Osteoblast (primary cell): ENCODE measurements around the gene HDAC9. TPM values are rescaled to one million over a fixed set of nuclear protein-coding genes. Genes with fewer than 3 reads are reported as not detected.

Source experiments
- DNase-seq: peaks from one replicate; pipeline ENCODE4 v3.0.0; 2011; ENCODE audit warnings: low spot score, mixed read lengths; ENCODE audit not compliant: insufficient read length; ENCODE audit errors: missing footprints
- H2AFZ ChIP-seq: 2 replicates; pipeline ENCODE4 v1.6.0; 2011; ENCODE audit warnings: mild to moderate bottlenecking, low read length
- H3K27ac ChIP-seq: 2 replicates; pipeline ENCODE4 v1.5.1; 2011; ENCODE audit warnings: mild to moderate bottlenecking, low read depth, low read length, moderate library complexity
- H3K27me3 ChIP-seq: 2 replicates; pipeline ENCODE4 v1.6.0; 2012; ENCODE audit warnings: mild to moderate bottlenecking, control low read depth, inconsistent platforms, low read length, moderate library complexity; ENCODE audit not compliant: insufficient read depth
- H3K36me3 ChIP-seq: 2 replicates; pipeline ENCODE4 v1.5.1; 2011; ENCODE audit warnings: mild to moderate bottlenecking, low read length, control low read depth, moderate library complexity; ENCODE audit not compliant: insufficient read depth
- H3K4me1 ChIP-seq: 2 replicates; pipeline ENCODE4 v1.5.1; 2011; ENCODE audit warnings: mild to moderate bottlenecking, low read length, control low read depth, moderate library complexity; ENCODE audit not compliant: insufficient read depth
- H3K4me2 ChIP-seq: 2 replicates; pipeline ENCODE4 v1.6.0; 2011; ENCODE audit warnings: mild to moderate bottlenecking, low read length; ENCODE audit not compliant: insufficient read depth
- H3K4me3 ChIP-seq: fragments of 200-600 bp; sonication (generic); 3 replicates; pipeline ENCODE4 v1.5.1; 2012; ENCODE audit warnings: mild to moderate bottlenecking, low read length, inconsistent platforms; ENCODE audit not compliant: insufficient read depth
- H3K79me2 ChIP-seq: 2 replicates; pipeline ENCODE4 v1.6.0; 2012; ENCODE audit warnings: mild to moderate bottlenecking, low read length, control low read depth, inconsistent platforms; ENCODE audit not compliant: insufficient read depth
- H3K9me3 ChIP-seq: 2 replicates; pipeline ENCODE4 v1.5.1; 2011; ENCODE audit warnings: low read depth, low read length, control low read depth
- H4K20me1 ChIP-seq: 2 replicates; pipeline ENCODE4 v1.6.0; 2012; ENCODE audit warnings: mild to moderate bottlenecking, low read length, control low read depth; ENCODE audit not compliant: insufficient read depth
- total RNA-seq: library from RNA; depleted of rRNA; stranded (reverse); fragments of >200 nt; gene quantifications from 2 replicates; pipeline ENCODE4 v1.2.3, GENCODE V29; 2012
- TF ChIP-seq, protein P1 (sequence below): IDR thresholded peaks from 2 replicates; pipeline ENCODE4 v1.5.1; 2011; ENCODE audit warnings: mild to moderate bottlenecking, low read depth, low read length, moderate library complexity; ENCODE audit errors: extremely low read depth

Gene HDAC9
- total RNA-seq, 1 donor: 21.7 TPM

- Histone ChIP-seq H3K79me2 (peaks cover 43% of the 10 kb centered on the region), H2AFZ (peak overlapping the region; percentile 31), H3K4me1 (peaks cover 12% of the 10 kb centered on the region), H4K20me1 (no peaks in the 10 kb centered on the region), H3K4me3 (peak overlapping the region; percentile 20), H3K4me2 (peak overlapping the region; percentile 56), H3K9me3 (no peaks in the 10 kb centered on the region), H3K27me3 (no peaks in the 10 kb centered on the region), H3K36me3 (no peaks in the 10 kb centered on the region), H3K27ac (peak overlapping the region; percentile 59)
- TF ChIP-seq, protein P1, sequence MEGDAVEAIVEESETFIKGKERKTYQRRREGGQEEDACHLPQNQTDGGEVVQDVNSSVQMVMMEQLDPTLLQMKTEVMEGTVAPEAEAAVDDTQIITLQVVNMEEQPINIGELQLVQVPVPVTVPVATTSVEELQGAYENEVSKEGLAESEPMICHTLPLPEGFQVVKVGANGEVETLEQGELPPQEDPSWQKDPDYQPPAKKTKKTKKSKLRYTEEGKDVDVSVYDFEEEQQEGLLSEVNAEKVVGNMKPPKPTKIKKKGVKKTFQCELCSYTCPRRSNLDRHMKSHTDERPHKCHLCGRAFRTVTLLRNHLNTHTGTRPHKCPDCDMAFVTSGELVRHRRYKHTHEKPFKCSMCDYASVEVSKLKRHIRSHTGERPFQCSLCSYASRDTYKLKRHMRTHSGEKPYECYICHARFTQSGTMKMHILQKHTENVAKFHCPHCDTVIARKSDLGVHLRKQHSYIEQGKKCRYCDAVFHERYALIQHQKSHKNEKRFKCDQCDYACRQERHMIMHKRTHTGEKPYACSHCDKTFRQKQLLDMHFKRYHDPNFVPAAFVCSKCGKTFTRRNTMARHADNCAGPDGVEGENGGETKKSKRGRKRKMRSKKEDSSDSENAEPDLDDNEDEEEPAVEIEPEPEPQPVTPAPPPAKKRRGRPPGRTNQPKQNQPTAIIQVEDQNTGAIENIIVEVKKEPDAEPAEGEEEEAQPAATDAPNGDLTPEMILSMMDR: no peak
- no peak for DNase-seq
These were observed 19.5 kb downstream of the HDAC9 start for GRCh38 chr7:18515067-18515466.

GRCh38 chr7:18517646-18518045 is 22.1 kb downstream of the HDAC9 start:
- Histone ChIP-seq H3K27me3 (no peaks in the 10 kb centered on the region), H2AFZ (no peak overlapping the region), H3K9me3 (no peaks in the 10 kb centered on the region), H3K79me2 (peaks cover 32% of the 10 kb centered on the region), H3K4me2 (no peak overlapping the region), H3K4me3 (no peak overlapping the region), H3K36me3 (no peaks in the 10 kb centered on the region), H4K20me1 (no peaks in the 10 kb centered on the region), H3K27ac (no peak overlapping the region), H3K4me1 (peaks cover 23% of the 10 kb centered on the region)
- TF ChIP-seq, protein P1: no peak
- no peak for DNase-seq

DNA sequence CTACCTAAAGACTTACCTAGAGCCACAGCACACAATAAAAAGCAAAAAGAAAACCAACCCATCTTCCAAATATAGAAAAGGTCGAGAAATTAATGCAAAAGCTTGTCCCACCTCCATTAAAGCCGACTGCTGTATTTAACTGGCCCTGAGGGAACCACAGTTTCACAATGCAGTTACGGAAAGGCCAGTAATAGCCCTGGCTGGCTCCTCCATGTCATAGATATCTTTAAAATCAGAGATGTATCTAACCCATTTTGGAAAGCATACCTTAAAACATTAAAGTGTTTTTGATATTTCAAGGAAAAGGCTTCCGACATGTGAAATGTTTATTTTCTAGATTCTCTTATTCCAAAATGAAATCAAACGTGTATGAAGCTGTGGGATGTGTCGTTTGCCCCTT is 23.0 kb downstream of the HDAC9 start:
- Histone ChIP-seq H2AFZ (no peak overlapping the region), H3K79me2 (peaks cover 25% of the 10 kb centered on the region), H3K27ac (no peak overlapping the region), H3K9me3 (no peaks in the 10 kb centered on the region), H4K20me1 (no peaks in the 10 kb centered on the region), H3K27me3 (no peaks in the 10 kb centered on the region), H3K4me1 (peaks cover 23% of the 10 kb centered on the region), H3K4me2 (no peak overlapping the region), H3K36me3 (no peaks in the 10 kb centered on the region), H3K4me3 (no peak overlapping the region)
- TF ChIP-seq, protein P1: no peak
- DNase-seq: no peak

DNA sequence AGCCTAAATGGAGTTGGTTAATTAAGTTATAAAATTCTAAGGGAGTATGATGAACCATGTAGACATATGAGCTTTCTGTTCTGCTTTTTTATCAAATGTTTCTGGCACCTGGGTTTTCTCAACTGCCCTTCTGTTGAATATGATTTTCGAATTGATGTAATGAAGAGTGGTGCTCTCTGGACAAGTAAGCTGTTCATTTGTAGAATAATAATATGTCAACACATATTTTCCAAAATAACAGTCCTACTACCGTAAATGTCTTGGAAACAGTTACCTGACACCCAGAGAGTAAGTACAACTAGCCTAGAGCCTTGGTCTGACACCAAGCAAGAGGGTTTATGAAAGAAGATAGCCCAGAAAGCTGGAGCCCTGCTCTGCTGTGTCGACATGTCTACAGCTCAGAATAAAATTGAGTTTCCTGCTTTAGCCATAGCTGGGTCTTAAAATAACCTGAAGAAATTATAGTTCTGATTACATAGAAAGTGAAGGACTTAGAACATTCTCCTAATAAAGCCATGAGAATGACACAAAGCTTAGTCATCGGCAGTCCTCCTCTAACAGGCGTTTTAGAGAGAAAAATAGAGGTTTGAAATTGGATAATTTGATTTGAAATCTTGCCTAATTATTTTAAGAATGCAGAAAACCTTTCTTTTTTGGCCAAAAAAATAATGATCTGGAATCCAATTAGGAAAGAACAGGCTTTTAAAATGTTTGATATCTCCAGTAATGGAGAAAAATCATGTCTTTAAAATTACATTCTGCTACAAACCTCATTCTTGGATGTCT is 25.1 kb downstream of the HDAC9 start:
- Histone ChIP-seq H3K36me3 (no peaks in the 10 kb centered on the region), H2AFZ (peak overlapping the region; percentile 84), H4K20me1 (no peaks in the 10 kb centered on the region), H3K27ac (peak overlapping the region; percentile 74), H3K4me2 (peak overlapping the region; percentile 64), H3K79me2 (peaks cover 24% of the 10 kb centered on the region), H3K4me3 (peak overlapping the region; percentile 6), H3K4me1 (peaks cover 11% of the 10 kb centered on the region), H3K9me3 (no peaks in the 10 kb centered on the region), H3K27me3 (no peaks in the 10 kb centered on the region)
- TF ChIP-seq, protein P1: no peak
- DNase-seq: peak; percentile 52
